Measurements from ENCODE around the gene TMEM213. TPM values are rescaled to one million over a fixed set of nuclear protein-coding genes. Genes with fewer than 3 reads are reported as not detected.

Gene TMEM213
- total RNA-seq, 1 experiment from 2014 or later, result not detected

GRCh38 chr7:138842111-138842510, 44.3 kb downstream of the TMEM213 start:
- Histone ChIP-seq H3K79me2 (ENCODE audit: insufficient read depth, low read length) (no peaks in the 10 kb centered on the region), H3K27me3 (ENCODE audit: insufficient read depth, low read length) (no peaks in the 10 kb centered on the region), H3K4me1 (ENCODE audit: control insufficient read depth in 1 of 2, insufficient read depth in 2 of 2, low read length in 2 of 2) (peaks cover 0 to 6% of the 10 kb centered on the region in 2 experiments; a peak in 2 of 4 replicates), H3K9ac (ENCODE audit: low read length) (no peak overlapping the region), H3K4me2 (ENCODE audit: low read length) (no peak overlapping the region), H2AFZ (ENCODE audit: low read depth, low read length, poor library complexity, severe bottlenecking) (no peak overlapping the region), H3K9me2 (ENCODE audit: insufficient read depth) (no peaks in the 10 kb centered on the region), H3K36me3 (ENCODE audit: control insufficient read depth in 1 of 2, insufficient read depth in 2 of 2, low read length in 2 of 2) (0 out of 4 replicates have a peak, but pooled peaks cover 0 to 3% of the 10 kb centered on the region in 2 experiments), H4K20me1 (ENCODE audit: insufficient read depth) (no peaks in the 10 kb centered on the region), H3K9me3 (ENCODE audit: control insufficient read depth in 1 of 2, insufficient read depth in 1 of 2, low read depth in 1 of 2, low read length in 2 of 2) (no peaks in the 10 kb centered on the region), H3K27ac (ENCODE audit: low read depth, low read length) (no peak overlapping the region), H3K4me3 (replicated peaks in 1 of 2; ENCODE audit: low read depth in 1 of 2, low read length in 2 of 2) (no peak overlapping the region)
- CTCF ChIA-PET, result no interaction called here
- DNase-seq (ENCODE audit: low read depth, low spot score) (no peak), ATAC-seq (peak; percentile 80)
- intact Hi-C loops (cut with micrococcal nuclease), result no loop called here
- no peak for TF ChIP-seq MAX (IDR thresholded peaks at IDR 0.05)
- TF ChIP-seq FOSL1 (IDR thresholded peaks at IDR 0.05; ENCODE audit: low read depth), result no peak
- TF ChIP-seq ELF1 (IDR thresholded peaks at IDR 0.05; ENCODE audit: borderline replicate concordance, low read depth), result no peak
- TF ChIP-seq YY1 (IDR thresholded peaks at IDR 0.05; ENCODE audit: extremely low read depth, insufficient replicate concordance, low read depth, low read length), result no peak
- TF ChIP-seq SP1 (IDR thresholded peaks at IDR 0.05; ENCODE audit: low read depth), result no peak
- no peak for TF ChIP-seq CTCF (IDR thresholded peaks at IDR 0.05 in 2 of 3, conservative IDR thresholded peaks at IDR 0.05 in 1 of 3; ENCODE audit: borderline replicate concordance in 1 of 3, insufficient read depth in 1 of 3, low read depth in 2 of 3, low read length in 2 of 3)
- TF ChIP-seq EZH2phosphoT487 (IDR thresholded peaks at IDR 0.05; ENCODE audit: borderline replicate concordance), result no peak
- no peak for TF ChIP-seq SRF (IDR thresholded peaks at IDR 0.05; ENCODE audit: low read depth)
- TF ChIP-seq POLR2AphosphoS5 (IDR thresholded peaks at IDR 0.05; ENCODE audit: low read depth, low read length), result no peak
- no peak for TF ChIP-seq EGR1 (IDR thresholded peaks at IDR 0.05; ENCODE audit: low read depth)
- no peak for TF ChIP-seq ZFX (IDR thresholded peaks at IDR 0.05)
- no peak for TF ChIP-seq ZBTB33 (IDR thresholded peaks at IDR 0.05; ENCODE audit: extremely low read depth, insufficient replicate concordance, low read length)
- POLR2A ChIA-PET, result no interaction called here
- no TSS peak for BruUV-seq (replicated peaks)
- RAD21 ChIA-PET (ENCODE audit: low non-redundant PET in 1 of 2, low total read pairs in 2 of 2, uncharacterized antibody in 2 of 2, unreplicated experiment in 2 of 2), result no interaction called here
